Forelimb muscle (tissue), 1 donor: ENCODE results near the gene WIZ. TPM values are rescaled to one million over a fixed set of nuclear protein-coding genes. Genes with fewer than 3 reads are reported as not detected.

Experiments
- DNase-seq: peaks from one replicate; pipeline ENCODE4 v3.0.0-alpha.2; 2013; ENCODE audit warnings: low read depth
- polyA plus RNA-seq: library from polyadenylated mRNA; unstranded; fragments of 120-200 nt; gene quantifications from one replicate; pipeline ENCODE4 v1.2.1, GENCODE V29; 2013; ENCODE audit not compliant: insufficient read length

The WIZ gene
- polyA plus RNA-seq, 1 donor, result 31.2 TPM

- no peak for DNase-seq
Measured at GRCh38 chr19:15443838-15444237, 5.9 kb downstream of the WIZ start.

- no peak for DNase-seq
Measured at GRCh38 chr19:15443325-15443724, 6.4 kb downstream of the WIZ start.

- DNase-seq, result no peak
Measured at GRCh38 chr19:15442142-15442920, 7.4 kb downstream of the WIZ start.

- no peak for DNase-seq
Measured at GRCh38 chr19:15441317-15441716, 8.4 kb downstream of the WIZ start.

- no peak for DNase-seq
Measured at GRCh38 chr19:15439821-15440641, 9.7 kb downstream of the WIZ start.

GRCh38 chr19:15439078-15439799, 10.5 kb downstream of the WIZ start:
- DNase-seq, result no peak

GRCh38 chr19:15438577-15438976, 11.2 kb downstream of the WIZ start:
- no peak for DNase-seq

- DNase-seq, result no peak
Measured at GRCh38 chr19:15438124-15438496, 11.6 kb downstream of the WIZ start.

GRCh38 chr19:15437355-15438123, 12.2 kb downstream of the WIZ start:
- no peak for DNase-seq

GRCh38 chr19:15436826-15437110, 13.0 kb downstream of the WIZ start:
- no peak for DNase-seq

GRCh38 chr19:15436012-15436825, 13.5 kb downstream of the WIZ start:
- DNase-seq, result no peak

- no peak for DNase-seq
Measured at GRCh38 chr19:15433519-15434069, 16.2 kb downstream of the WIZ start.

- peak; percentile 66 for DNase-seq
Measured at GRCh38 chr19:15432629-15433518, 16.9 kb downstream of the WIZ start.

GRCh38 chr19:15432018-15432494, 17.7 kb downstream of the WIZ start:
- no peak for DNase-seq

GRCh38 chr19:15431396-15432017, 18.2 kb downstream of the WIZ start:
- DNase-seq, result no peak

GRCh38 chr19:15430526-15431120, 19.1 kb downstream of the WIZ start:
- DNase-seq, result no peak

GRCh38 chr19:15429825-15430467, 19.8 kb downstream of the WIZ start:
- no peak for DNase-seq
